K562 (cell line): ENCODE measurements around the gene COL15A1. TPM values are rescaled to one million over a fixed set of nuclear protein-coding genes. Genes with fewer than 3 reads are reported as not detected.

ENCODE experiments used
- ATAC-seq: fragments of 200-7000 bp; cut with Tn5 transposase; 3 replicates; pipeline ENCODE4 v1.9.1; 2020; ENCODE audit warnings: moderate library complexity
- BruUV-seq: library from RNA; stranded (reverse); fragments of 400-500 nt; replicated peaks from 2 replicates; lab custom pipeline; 2021; lab: Mats Ljungman, UMichigan
- CTCF ChIA-PET: fragments of 300-600 bp; formaldehyde crosslinking; extraction: SDS; loops from one replicate; lab custom pipeline; 2021; ENCODE audit warnings: low intra/inter-chr PET ratio; lab: Yijun Ruan, JAX
- POLR2A ChIA-PET: fragments of 300-600, 350-650 bp; sonication (Branson Sonifier 250); formaldehyde crosslinking; extraction: SDS; loops from one replicate; lab custom pipeline; 2021; ENCODE audit warnings: antibody characterized with exemption, inconsistent platforms; lab: Yijun Ruan, JAX
- DNase-seq, 4 experiments: peaks; one replicate each; pipeline versions ENCODE4 v3.0.0 to v3.0.0-alpha.2; 2011 to 2018; ENCODE audit warnings: low spot score in 3 of 4, mixed read lengths in 3 of 4; ENCODE audit errors: extremely low read depth in 1 of 4
- FAIRE-seq: peaks from 2 replicates; lab custom pipeline; 2011; peaks lifted over from hg19 to GRCh38; lab: Jason Lieb, UNC
- H2AFZ ChIP-seq: 2 replicates; pipeline ENCODE4 v1.6.0; 2011; ENCODE audit warnings: low read depth, low read length, control low read depth, inconsistent platforms
- H3K27ac ChIP-seq: fragments of 200-600 bp; 3 replicates; pipeline ENCODE4 v1.8.0; 2011; ENCODE audit warnings: low read depth, mild to moderate bottlenecking, control low read depth, inconsistent platforms, low read length, moderate library complexity, mixed read lengths; ENCODE audit errors: extremely low read depth
- H3K27me3 ChIP-seq, 2 experiments: fragments of 300-600 bp in 1 of 2; 2 replicates in 1 of 2; 3 replicates in 1 of 2; pipeline versions ENCODE4 v1.6.0 to v1.8.0; 2011; ENCODE audit warnings: inconsistent platforms in 2 of 2, low read length in 2 of 2, mild to moderate bottlenecking in 1 of 2, mixed read lengths in 1 of 2, moderate library complexity in 1 of 2; ENCODE audit not compliant: control insufficient read depth in 2 of 2, insufficient read depth in 2 of 2
- H3K36me3 ChIP-seq: fragments of 300-600 bp; 3 replicates; pipeline ENCODE4 v1.8.0; 2011; ENCODE audit warnings: mild to moderate bottlenecking, low read length, inconsistent platforms; ENCODE audit not compliant: control insufficient read depth, insufficient read depth
- H3K4me1 ChIP-seq, 2 experiments: fragments of 200-600 bp in 1 of 2; replicated peaks in 1 of 2; 2 replicates in 1 of 2; 3 replicates in 1 of 2; pipeline versions ENCODE4 v1.5.1 to v1.8.0; 2011; ENCODE audit warnings: inconsistent platforms in 2 of 2, low read length in 2 of 2, mild to moderate bottlenecking in 1 of 2, mixed read lengths in 1 of 2, moderate library complexity in 1 of 2; ENCODE audit not compliant: control insufficient read depth in 2 of 2, insufficient read depth in 2 of 2
- H3K4me2 ChIP-seq: 2 replicates; pipeline ENCODE4 v1.6.1; 2011; ENCODE audit warnings: low read length, control low read depth, inconsistent platforms, mixed read lengths; ENCODE audit not compliant: insufficient read depth
- H3K4me3 ChIP-seq: fragments of 200-600 bp; sonication (generic), shearing (Covaris generic); 2 replicates; pipeline ENCODE4 v1.5.1; 2016; ENCODE audit warnings: control low read depth, inconsistent platforms
- H3K79me2 ChIP-seq: fragments of 200-600 bp; 3 replicates; pipeline ENCODE4 v1.8.0; 2011; ENCODE audit warnings: low read length, inconsistent platforms; ENCODE audit not compliant: control insufficient read depth, insufficient read depth
- H3K9ac ChIP-seq, 2 experiments: 2 replicates each; pipeline versions ENCODE4 v1.6.0 to v1.6.1; 2011; ENCODE audit warnings: low read depth in 2 of 2, low read length in 2 of 2, control low read depth in 1 of 2, inconsistent platforms in 1 of 2, mild to moderate bottlenecking in 1 of 2, mixed read lengths in 1 of 2; ENCODE audit not compliant: insufficient read depth in 1 of 2
- H3K9me1 ChIP-seq: one replicate; pipeline ENCODE4 v1.6.0; 2011; ENCODE audit warnings: inconsistent platforms, mild to moderate bottlenecking, low read length, moderate library complexity; ENCODE audit not compliant: control insufficient read depth, insufficient read depth
- H3K9me3 ChIP-seq: replicated peaks from 2 replicates; pipeline ENCODE4 v1.5.1; 2011; ENCODE audit warnings: low read depth, low read length, inconsistent platforms; ENCODE audit not compliant: control insufficient read depth, insufficient read depth
- H4K20me1 ChIP-seq: replicated peaks from 2 replicates; pipeline ENCODE4 v1.6.1; 2011; ENCODE audit warnings: low read length, inconsistent platforms, mixed read lengths; ENCODE audit not compliant: control insufficient read depth, insufficient read depth
- E2F6 ChIP-seq, 2 experiments: IDR thresholded peaks; 2 replicates each; pipeline ENCODE4 v1.6.1; 2011; ENCODE audit warnings: borderline replicate concordance in 1 of 2, control low read depth in 1 of 2, low read depth in 1 of 2, low read length in 1 of 2, mild to moderate bottlenecking in 1 of 2, mixed read lengths in 1 of 2, moderate library complexity in 1 of 2; ENCODE audit not compliant: insufficient read depth in 1 of 2, insufficient read length in 1 of 2, poor library complexity in 1 of 2, severe bottlenecking in 1 of 2; ENCODE audit errors: extremely low read depth in 1 of 2
- PTTG1 ChIP-seq: fragments of 450-650 bp; IDR thresholded peaks from 2 replicates; pipeline ENCODE4 v1.6.1; 2016; ENCODE audit warnings: low read depth, mild to moderate bottlenecking, missing genetic modification characterization, missing compliant biosample characterization
- WGBS: fragments of 100-300 bp; shearing (Covaris generic); methylation state at CpG from one replicate; pipeline ENCODE4 v1.1.6; 2016; ENCODE audit warnings: low coverage, mixed read lengths; ENCODE audit not compliant: insufficient coverage; ENCODE audit errors: missing lambda C conversion rate; 5-methylcytosine and 5-hydroxymethylcytosine counted together
- in situ Hi-C: fragments of 300-500 bp; cut with MboI; formaldehyde crosslinking; loops from 4 replicates; pipeline ENCODE4 v1.15.0; 2018; ENCODE audit warnings: inconsistent platforms, mixed read lengths
- intact Hi-C: fragments of 100-400 bp; cut with micrococcal nuclease; formaldehyde crosslinking; loops from 2 replicates; pipeline ENCODE4 v1.14.2; 2022
- polyA plus RNA-seq, 8 experiments: library from polyadenylated mRNA; depleted of rRNA in 4 of 8; stranded (reverse) in 5 of 8; unstranded in 3 of 8; fragments of >200 nt; fragmentation: Nextera tagmentation in 2 of 8; fragmentation: Illumina TruSeq in 1 of 8; extraction: Ambion mirVana in 2 of 8; extraction: Trizol in 1 of 8; gene quantifications; 2 replicates each; pipeline versions ENCODE4 v1.2.1 to v1.2.3, GENCODE V29; 2011 to 2014; ENCODE audit warnings: inconsistent platforms in 1 of 8, missing spikeins in 1 of 8
- total RNA-seq, 7 experiments: library from RNA; depleted of rRNA in 6 of 7; stranded (reverse); fragments of >200 nt in 6 of 7; fragmentation: Illumina TruSeq in 2 of 7; extraction: Trizol in 2 of 7; gene quantifications; 2 replicates each; pipeline versions ENCODE4 v1.2.1 to v1.2.3, GENCODE V29; 2011 to 2021; ENCODE audit warnings: low replicate concordance in 1 of 7

COL15A1 gene
- total and polyA plus RNA-seq, 9 of the 15 experiments (the other 6 are each of a cell fraction or from before 2014, with no cell fraction given): 0.46 to 5.1 (median 2.6) TPM

- Histone ChIP-seq H3K27me3 (no peaks in the 10 kb centered on the region), H3K9me3 (no peaks in the 10 kb centered on the region), H3K36me3 (no peaks in the 10 kb centered on the region), H3K79me2 (no peaks in the 10 kb centered on the region), H3K4me1 (peaks cover 11 to 13% of the 10 kb centered on the region in 2 experiments; a peak in 4 of 5 replicates), H3K9me1 (no peaks in the 10 kb centered on the region), H3K4me3 (no peak overlapping the region), H2AFZ (no peak overlapping the region), H4K20me1 (no peaks in the 10 kb centered on the region), H3K4me2 (no peak overlapping the region), H3K27ac (no peak overlapping the region), H3K9ac (peak overlapping the region in 1 of 2 experiments; percentile 57; a peak in 2 of 4 replicates)
- ChIA-PET CTCF (no interaction called here), POLR2A (interaction anchor here (0.6 to 2.0 kb wide), 2 partner anchors 10 to 60 kb away, joined by 3 to 4 read pairs; no protein-coding TSS in a partner anchor)
- no peak for ATAC-seq
- 51% methylated on average over 18 of the region's 18 CpGs for WGBS
- BruUV-seq: no TSS peak
- in situ Hi-C loops: no loop called here
- intact Hi-C loops: no loop called here
- no peak for DNase-seq
- FAIRE-seq: no peak
- peak in 1 of 2 experiments; percentile 31 for TF ChIP-seq E2F6 (IDR thresholded peaks at IDR 0.05; ENCODE audit: borderline replicate concordance in 1 of 2, extremely low read depth in 1 of 2, insufficient read depth in 1 of 2, insufficient read length in 1 of 2, low read depth in 1 of 2, low read length in 1 of 2, poor library complexity in 1 of 2, severe bottlenecking in 1 of 2)
- no peak for TF ChIP-seq PTTG1
- TF ChIP-seq, all 486 proteins: peak for 1
Observed at GRCh38 chr9:98986866-98987651, 43.4 kb downstream of the COL15A1 start.
